ENCODE results near the gene HSPA4.

GRCh38 chr5:133109655-133110483 lies 58.1 kb downstream of the HSPA4 start:
- TF ChIP-seq CTCF (IDR thresholded peaks at IDR 0.05) = no peak
- TF ChIP-seq ZFX (IDR thresholded peaks at IDR 0.05; ENCODE audit: borderline replicate concordance) = no peak
